ENCODE measurements around the gene SLC39A11.
A peak's percentile ranks its signal among the peaks of the same experiment; 100 is the strongest.
"Not testable (repeated sequence)": the region's sequence is repeated elsewhere in the genome, so short reads cannot be mapped to it uniquely, and the experiment has no call there.

SLC39A11 gene

GRCh38 chr17:72765368-72766153, 326.9 kb downstream of the SLC39A11 start:
- no peak for TF ChIP-seq CTCF (IDR thresholded peaks at IDR 0.05; ENCODE audit: insufficient read depth, low read length, missing control alignments)
- POLR2A ChIA-PET, result no interaction called here
- H3K4me3 ChIP-seq (ENCODE audit: low read depth, low read length), result no peak overlapping the region
- CTCF ChIA-PET, result interaction anchor here (1.5 kb wide), 1 partner anchor 40 kb away, joined by 4 read pairs; no protein-coding TSS in a partner anchor
- no peak for DNase-seq (ENCODE audit: low read depth, low spot score)

GRCh38 chr17:72764632-72765041, 327.9 kb downstream of the SLC39A11 start:
- POLR2A ChIA-PET, result no interaction called here
- no peak overlapping the region for H3K4me3 ChIP-seq (ENCODE audit: low read depth, low read length)
- TF ChIP-seq CTCF (IDR thresholded peaks at IDR 0.05; ENCODE audit: insufficient read depth, low read length, missing control alignments), result no peak
- CTCF ChIA-PET, result interaction anchor here (1.5 kb wide), 1 partner anchor 39 kb away, joined by 4 read pairs; no protein-coding TSS in a partner anchor
- peak; percentile 4 for DNase-seq (ENCODE audit: low read depth, low spot score)

- H3K4me3 ChIP-seq (ENCODE audit: low read depth, low read length), result no peak overlapping the region
- no peak for TF ChIP-seq CTCF (IDR thresholded peaks at IDR 0.05; ENCODE audit: insufficient read depth, low read length, missing control alignments)
- CTCF ChIA-PET, result no interaction called here
- POLR2A ChIA-PET, result no interaction called here
- no peak for DNase-seq (ENCODE audit: low read depth, low spot score)
These were observed 328.5 kb downstream of the SLC39A11 start for GRCh38 chr17:72763981-72764380.

GRCh38 chr17:72761893-72762575, 330.5 kb downstream of the SLC39A11 start:
- DNase-seq (ENCODE audit: low read depth, low spot score); POLR2A ChIA-PET: not testable (repeated sequence)
- CTCF ChIA-PET, result interaction anchor here (1.2 kb wide), 1 partner anchor 36 kb away, joined by 3 read pairs; no protein-coding TSS in a partner anchor

GRCh38 chr17:72761431-72761830, 331.1 kb downstream of the SLC39A11 start:
- DNase-seq (ENCODE audit: low read depth, low spot score), result no peak
- CTCF ChIA-PET, result interaction anchor here (1.2 kb wide), 1 partner anchor 35 kb away, joined by 3 read pairs; no protein-coding TSS in a partner anchor
- POLR2A ChIA-PET, result no interaction called here
- H3K4me3 ChIP-seq (ENCODE audit: low read depth, low read length), result no peak overlapping the region
- TF ChIP-seq CTCF (IDR thresholded peaks at IDR 0.05; ENCODE audit: insufficient read depth, low read length, missing control alignments), result no peak

More at GRCh38 chr17:72761893-72762575, 330.5 kb downstream of the SLC39A11 start:
- H3K4me3 ChIP-seq (ENCODE audit: low read depth, low read length), result not testable (repeated sequence)

GRCh38 chr17:72760368-72760767, 332.1 kb downstream of the SLC39A11 start:
- no peak overlapping the region for H3K4me3 ChIP-seq (ENCODE audit: low read depth, low read length)
- ChIA-PET POLR2A (no interaction called here), CTCF (no interaction called here)
- DNase-seq (ENCODE audit: low read depth, low spot score), result no peak
- no peak for TF ChIP-seq CTCF (IDR thresholded peaks at IDR 0.05; ENCODE audit: insufficient read depth, low read length, missing control alignments)

All from AG04449 (cell line).